Transverse colon (tissue), 4 donors: ENCODE data around the gene SLC2A1. TPM values are rescaled to one million over a fixed set of nuclear protein-coding genes. Genes with fewer than 3 reads are reported as not detected.
"Not testable (repeated sequence)": the region's sequence is repeated elsewhere in the genome, so short reads cannot be mapped to it uniquely, and the experiment has no call there.

ENCODE experiments used
- DNase-seq: peaks from one replicate; pipeline ENCODE4 v3.0.0-alpha.2; 2019
- H3K27ac ChIP-seq, 4 donors: fragments of 200-600 bp; sonication (generic); 2 replicates each; pipeline ENCODE4 v1.5.1; 2016 to 2018; ENCODE audit warnings: inconsistent platforms in 4 of 4
- H3K27me3 ChIP-seq: fragments of 200-600 bp; sonication (generic); 2 replicates; pipeline ENCODE4 v1.5.1; 2017; ENCODE audit warnings: inconsistent platforms
- H3K36me3 ChIP-seq, 4 donors: fragments of 200-600 bp; sonication (generic); 2 replicates each; pipeline ENCODE4 v1.5.1; 2017 to 2019; ENCODE audit warnings: inconsistent platforms in 4 of 4
- H3K4me1 ChIP-seq, 4 donors: fragments of 200-600 bp; sonication (generic); 2 replicates each; pipeline ENCODE4 v1.5.1; 2017 to 2020; ENCODE audit warnings: inconsistent platforms in 4 of 4
- H3K4me3 ChIP-seq, 4 donors: fragments of 200-600 bp; sonication (generic); 1 replicate in 1 of 4; 2 replicates in 3 of 4; pipeline versions ENCODE4 v1.5.1 to v1.6.1; 2017 to 2019; ENCODE audit warnings: inconsistent platforms in 4 of 4
- H3K9me3 ChIP-seq, 2 donors: fragments of 200-600 bp; sonication (generic); 2 replicates each; pipeline ENCODE4 v1.5.1; 2017 to 2019; ENCODE audit warnings: inconsistent platforms in 2 of 2
- CTCF ChIP-seq, 5 experiments: fragments of 200-600 bp in 3 of 5; fragments of 450-650 bp in 2 of 5; sonication (generic) in 3 of 5; IDR thresholded peaks; 1 replicate in 2 of 5; 2 replicates in 3 of 5; pipeline ENCODE4 v1.5.1; 2016 to 2017; ENCODE audit warnings: antibody characterized with exemption in 5 of 5, inconsistent platforms in 3 of 5, mild to moderate bottlenecking in 2 of 5, moderate library complexity in 1 of 5
- EP300 ChIP-seq: sonication (generic); formaldehyde crosslinking; IDR thresholded peaks from one replicate; pipeline ENCODE4 v1.6.1; 2017; ENCODE audit warnings: antibody characterized with exemption, low read depth
- POLR2A ChIP-seq: fragments of 450-650 bp; IDR thresholded peaks from one replicate; pipeline ENCODE4 v1.6.1; 2016; ENCODE audit warnings: antibody characterized with exemption, mild to moderate bottlenecking, moderate library complexity
- POLR2AphosphoS5 ChIP-seq, 3 donors: sonication (generic); formaldehyde crosslinking; IDR thresholded peaks; one replicate each; pipeline ENCODE4 v1.6.1; 2016; ENCODE audit warnings: antibody characterized with exemption in 3 of 3
- WGBS, 2 donors: methylation state at CpG; one replicate each; pipeline ENCODE4 v1.1.5; 2018; ENCODE audit warnings: low coverage in 1 of 2; 5-methylcytosine and 5-hydroxymethylcytosine counted together
- in situ Hi-C, 4 donors: fragments of 200-750 bp; cut with MboI; loops; one replicate each; pipeline versions ENCODE4 v1.15.0 to v1.15.1; 2017; ENCODE audit warnings: low sequenced_read_pairs in 3 of 4, low pct_ligation_motif_present in 1 of 4, low pct_unique_long_range_greater_than_20kb in 1 of 4
- intact Hi-C: fragments of 100-400 bp; cut with DNase I; formaldehyde crosslinking; loops from one replicate; pipeline ENCODE4 v1.15.1; 2023; ENCODE audit warnings: low total_unique reads
- total RNA-seq, 4 donors: library from RNA; depleted of rRNA; stranded (reverse); fragments of >200 nt; gene quantifications; one replicate each; pipeline ENCODE4 v1.1.0, GENCODE V29; 2016

SLC2A1 gene
- total RNA-seq, 4 donors from 2014 or later: 37.2 to 98.9 (median 69.1) TPM

GRCh38 chr1:42922687-42923366 lies 35.8 kb downstream of the SLC2A1 start:
- TF ChIP-seq POLR2AphosphoS5 (IDR thresholded peaks at IDR 0.05) (no peak), CTCF (IDR thresholded peaks at IDR 0.05) (peak; percentile 64 to 87 (median 71))
- Histone ChIP-seq H3K27ac (peak overlapping the region; percentile 84 to 99 (median 88)), H3K4me1 (peaks cover 0 to 15% (median 11%) of the 10 kb centered on the region in 4 donors), H3K27me3 (no peaks in the 10 kb centered on the region), H3K4me3 (no peak overlapping the region), H3K9me3 (no peaks in the 10 kb centered on the region), H3K36me3 (peaks cover 0 to 12% (median 4%) of the 10 kb centered on the region in 4 donors)
- intact Hi-C loops (no loop called here), in situ Hi-C loops (no loop called here)
- WGBS, 2 donors: 11 to 26% methylated on average over 3 to 4 of the region's 4 CpGs
- peak; percentile 59 for DNase-seq

- intact Hi-C loops (no loop called here), in situ Hi-C loops (no loop called here)
- Histone ChIP-seq H3K36me3 (peaks cover 0 to 2% (median under 1%) of the 10 kb centered on the region in 4 donors), H3K9me3 (no peaks in the 10 kb centered on the region), H3K27me3 (no peaks in the 10 kb centered on the region), H3K4me1 (peaks cover 0 to 15% (median 11%) of the 10 kb centered on the region in 4 donors), H3K27ac (no peak overlapping the region), H3K4me3 (no peak overlapping the region)
- no peak for DNase-seq
- TF ChIP-seq POLR2A: no peak
- no peak for TF ChIP-seq EP300
- TF ChIP-seq POLR2AphosphoS5 (IDR thresholded peaks at IDR 0.05): no peak
- no peak for TF ChIP-seq CTCF (IDR thresholded peaks at IDR 0.05)
- whole genome bisulfite sequencing, 2 donors: 86 to 87% methylated on average over 4 of the region's 4 CpGs
Observed at GRCh38 chr1:42921769-42922168, 36.9 kb downstream of the SLC2A1 start.

GRCh38 chr1:42919651-42920050 lies 39.0 kb downstream of the SLC2A1 start:
- H3K4me1 ChIP-seq, DNase-seq, H3K9me3 ChIP-seq, H3K4me3 ChIP-seq, H3K27ac ChIP-seq, H3K36me3 ChIP-seq, intact Hi-C loops, H3K27me3 ChIP-seq: not testable (repeated sequence)
- in situ Hi-C loops: loop anchor here in 1 of 4 donors (5.0 kb wide), 1 partner anchor 148 kb away; no protein-coding TSS in a partner anchor
- WGBS, 2 donors: 74 to 100% methylated on average over 1 to 5 of the region's 5 CpGs

GRCh38 chr1:42917241-42917495 lies 41.5 kb downstream of the SLC2A1 start:
- in situ Hi-C loops (loop anchor here in 1 of 4 donors (5.0 kb wide), 1 partner anchor 150 kb away; no protein-coding TSS in a partner anchor), intact Hi-C loops (no loop called here)
- TF ChIP-seq POLR2AphosphoS5 (IDR thresholded peaks at IDR 0.05): no peak
- TF ChIP-seq POLR2A: no peak
- no peak for TF ChIP-seq EP300
- no peak for TF ChIP-seq CTCF (IDR thresholded peaks at IDR 0.05)
- WGBS, 2 donors: 97 to 100% methylated on average over 1 to 11 of the region's 15 CpGs
- DNase-seq: no peak
- no peak overlapping the region for H3K27ac ChIP-seq
- H3K4me3 ChIP-seq: no peak overlapping the region
- no peaks in the 10 kb centered on the region for H3K4me1 ChIP-seq
- H3K9me3 ChIP-seq: no peaks in the 10 kb centered on the region
- no peaks in the 10 kb centered on the region for H3K36me3 ChIP-seq
- H3K27me3 ChIP-seq: no peaks in the 10 kb centered on the region

- Histone ChIP-seq H3K36me3 (no peaks in the 10 kb centered on the region), H3K27ac (no peak overlapping the region), H3K9me3 (no peaks in the 10 kb centered on the region), H3K4me1 (no peaks in the 10 kb centered on the region), H3K4me3 (no peak overlapping the region), H3K27me3 (no peaks in the 10 kb centered on the region)
- no peak for TF ChIP-seq EP300
- TF ChIP-seq POLR2A: no peak
- no peak for TF ChIP-seq POLR2AphosphoS5 (IDR thresholded peaks at IDR 0.05)
- no peak for TF ChIP-seq CTCF (IDR thresholded peaks at IDR 0.05)
- in situ Hi-C loops (loop anchor here in 1 of 4 donors (5.0 kb wide), 1 partner anchor 152 kb away; no protein-coding TSS in a partner anchor), intact Hi-C loops (no loop called here)
- 93% methylated on average over 3 of the region's 3 CpGs for WGBS, 2 donors
- no peak for DNase-seq
Observed at GRCh38 chr1:42915456-42915855, 43.2 kb downstream of the SLC2A1 start.
